IMR-90 (cell line): ENCODE results near the gene ZC3H4. TPM values are rescaled to one million over a fixed set of nuclear protein-coding genes. Genes with fewer than 3 reads are reported as not detected.

ENCODE experiments used
- ATAC-seq: fragments of 200-7000 bp; cut with Tn5 transposase; 2 replicates; pipeline ENCODE4 v1.9.1; 2020; ENCODE audit warnings: low read depth, mild to moderate bottlenecking, moderate library complexity
- BruUV-seq: library from RNA; stranded (reverse); fragments of 400-500 nt; replicated peaks from 2 replicates; lab custom pipeline; 2021; lab: Mats Ljungman, UMichigan
- CTCF ChIA-PET: fragments of 300-600 bp; formaldehyde crosslinking; extraction: SDS; loops from one replicate; lab custom pipeline; 2021; ENCODE audit warnings: antibody characterized with exemption; lab: Yijun Ruan, JAX
- POLR2A ChIA-PET: fragments of 300-600 bp; sonication (Branson Sonifier 250); formaldehyde crosslinking; loops from one replicate; lab custom pipeline; 2022; ENCODE audit warnings: antibody characterized with exemption; ENCODE audit not compliant: unreplicated experiment; lab: Charles Lee
- DNase-seq: peaks from one replicate; pipeline ENCODE4 v3.0.0; 2013
- H2AFZ ChIP-seq: replicated peaks from 2 replicates; pipeline ENCODE3; 2013; ENCODE audit warnings: low read length, mild to moderate bottlenecking; ENCODE audit not compliant: poor library complexity
- H2AK5ac ChIP-seq: 2 replicates; pipeline ENCODE4 v1.6.1; 2013; ENCODE audit warnings: low read depth, low read length, inconsistent platforms
- H2AK9ac ChIP-seq: replicated peaks from 2 replicates; pipeline ENCODE3; 2013; ENCODE audit warnings: mild to moderate bottlenecking, low read depth, low read length, moderate library complexity; ENCODE audit not compliant: poor library complexity
- H2BK120ac ChIP-seq: 2 replicates; pipeline ENCODE4 v1.6.1; 2013; ENCODE audit warnings: low read depth, low read length, inconsistent platforms
- H2BK15ac ChIP-seq: 3 replicates; pipeline ENCODE4 v1.6.1; 2013; ENCODE audit warnings: low read depth, low read length, inconsistent platforms
- H2BK20ac ChIP-seq: 2 replicates; pipeline ENCODE4 v1.6.1; 2013; ENCODE audit warnings: low read depth, mild to moderate bottlenecking, inconsistent platforms, low read length, moderate library complexity
- H2BK5ac ChIP-seq: 2 replicates; pipeline ENCODE4 v1.6.1; 2013; ENCODE audit warnings: mild to moderate bottlenecking, low read depth, low read length, inconsistent platforms; ENCODE audit not compliant: poor library complexity, severe bottlenecking
- H3K14ac ChIP-seq: replicated peaks from 2 replicates; pipeline ENCODE4 v1.6.1; 2013; ENCODE audit warnings: low read depth, low read length, inconsistent platforms
- H3K18ac ChIP-seq: 2 replicates; pipeline ENCODE4 v1.6.1; 2013; ENCODE audit warnings: low read depth, low read length, control low read depth
- H3K23ac ChIP-seq: 2 replicates; pipeline ENCODE4 v1.6.1; 2013; ENCODE audit warnings: low read depth, low read length, inconsistent platforms
- H3K27ac ChIP-seq: 2 replicates; pipeline ENCODE4 v1.5.1; 2013; ENCODE audit warnings: mild to moderate bottlenecking, control low read depth, low read length; ENCODE audit not compliant: insufficient read depth
- H3K27me3 ChIP-seq: 2 replicates; pipeline ENCODE4 v1.6.1; 2013; ENCODE audit warnings: low read length; ENCODE audit not compliant: control insufficient read depth, insufficient read depth
- H3K36me3 ChIP-seq: 2 replicates; pipeline ENCODE4 v1.6.1; 2013; ENCODE audit warnings: low read length, mixed read lengths; ENCODE audit not compliant: control insufficient read depth, insufficient read depth
- H3K4ac ChIP-seq: 2 replicates; pipeline ENCODE4 v1.6.1; 2013; ENCODE audit warnings: low read depth, low read length, inconsistent platforms
- H3K4me1 ChIP-seq: 2 replicates; pipeline ENCODE4 v1.6.1; 2013; ENCODE audit warnings: low read length, mixed read lengths; ENCODE audit not compliant: control insufficient read depth, insufficient read depth
- H3K4me2 ChIP-seq: 2 replicates; pipeline ENCODE4 v1.6.1; 2013; ENCODE audit warnings: low read depth, mild to moderate bottlenecking, control low read depth, low read length, moderate library complexity
- H3K4me3 ChIP-seq: 2 replicates; pipeline ENCODE4 v1.5.1; 2013; ENCODE audit warnings: low read depth, mild to moderate bottlenecking, control low read depth, low read length, moderate library complexity; ENCODE audit not compliant: insufficient read depth
- H3K56ac ChIP-seq: 2 replicates; pipeline ENCODE4 v1.6.1; 2013; ENCODE audit warnings: low read length, inconsistent platforms; ENCODE audit not compliant: insufficient read depth; ENCODE audit errors: extremely low read depth
- H3K79me1 ChIP-seq, 2 experiments: 2 replicates each; pipeline ENCODE4 v1.6.1; 2013; ENCODE audit warnings: low read length in 2 of 2, inconsistent platforms in 1 of 2, low read depth in 1 of 2
- H3K9ac ChIP-seq: 2 replicates; pipeline ENCODE4 v1.6.1; 2013; ENCODE audit warnings: low read depth, low read length, control low read depth
- H3K9me1 ChIP-seq: 2 replicates; pipeline ENCODE4 v1.6.1; 2013; ENCODE audit warnings: low read length, inconsistent platforms; ENCODE audit not compliant: insufficient read depth
- H3K9me3 ChIP-seq: 2 replicates; pipeline ENCODE4 v1.6.1; 2013; ENCODE audit warnings: low read length; ENCODE audit not compliant: control insufficient read depth, insufficient read depth
- H4K20me1 ChIP-seq: 2 replicates; pipeline ENCODE4 v1.6.1; 2013; ENCODE audit warnings: low read length, inconsistent platforms; ENCODE audit not compliant: insufficient read depth
- H4K5ac ChIP-seq: 2 replicates; pipeline ENCODE4 v1.6.1; 2013; ENCODE audit warnings: mild to moderate bottlenecking, low read depth, low read length, control low read depth
- H4K8ac ChIP-seq, 2 experiments: 2 replicates each; pipeline ENCODE4 v1.6.1; 2013; ENCODE audit warnings: low read depth in 2 of 2, low read length in 2 of 2, control low read depth in 1 of 2, inconsistent platforms in 1 of 2
- H4K91ac ChIP-seq: 2 replicates; pipeline ENCODE4 v1.6.1; 2013; ENCODE audit warnings: low read depth, low read length, inconsistent platforms; ENCODE audit not compliant: insufficient read depth
- CEBPB ChIP-seq: IDR thresholded peaks from 2 replicates; pipeline ENCODE4 v1.6.1; 2012; ENCODE audit warnings: low read depth, low read length, improper control_type of control experiment
- CTCF ChIP-seq: conservative IDR thresholded peaks from 2 replicates; pipeline ENCODE4 v1.5.1; 2012; ENCODE audit warnings: mild to moderate bottlenecking, low read depth, low read length, improper control_type of control experiment
- MAZ ChIP-seq: IDR thresholded peaks from 2 replicates; pipeline ENCODE4 v1.6.1; 2012; ENCODE audit warnings: low read depth, mild to moderate bottlenecking, low read length, improper control_type of control experiment, moderate library complexity, borderline replicate concordance
- WGBS, 2 experiments: methylation state at CpG; one replicate each; pipeline versions ENCODE4 v1.1.5 to v1.1.7; 2013; ENCODE audit warnings: missing lambda C conversion rate in 2 of 2; ENCODE audit not compliant: insufficient read length in 1 of 2; ENCODE audit errors: extremely low coverage in 2 of 2; 5-methylcytosine and 5-hydroxymethylcytosine counted together
- dilution Hi-C: fragments of 300-500 bp; cut with HindIII; formaldehyde crosslinking; loops from one replicate; pipeline ENCODE4 v1.14.3; 2018; ENCODE audit warnings: low sequenced_read_pairs; ENCODE audit not compliant: unreplicated experiment
- in situ Hi-C: fragments of 300-500 bp; cut with MboI; formaldehyde crosslinking; loops from 3 replicates; pipeline ENCODE4 v1.14.3; 2019; ENCODE audit warnings: low sequenced_read_pairs, inconsistent platforms, mixed read lengths
- intact Hi-C: fragments of 100-400 bp; cut with micrococcal nuclease; formaldehyde crosslinking; loops from 2 replicates; pipeline ENCODE4 v1.10.0; 2022
- polyA plus RNA-seq, 3 experiments: library from polyadenylated mRNA; depleted of rRNA; stranded (reverse); fragments of >200 nt; gene quantifications; 2 replicates each; pipeline ENCODE4 v1.2.3, GENCODE V29; 2012; ENCODE audit warnings: low replicate concordance in 1 of 3
- total RNA-seq: library from RNA; depleted of rRNA; stranded (reverse); fragments of >200 nt; gene quantifications from 2 replicates; pipeline ENCODE4 v1.2.3, GENCODE V29; 2012

ZC3H4 gene
- total and polyA plus RNA-seq, 2 of the 4 experiments (the other 2 are of a cell fraction) = 3.9 to 8.9 TPM

- ChIA-PET CTCF (no interaction called here), POLR2A (no interaction called here)
- Histone ChIP-seq H3K23ac (no peak overlapping the region), H4K8ac (no peak overlapping the region), H3K9me3 (no peaks in the 10 kb centered on the region), H2AFZ (no peak overlapping the region), H3K27me3 (no peaks in the 10 kb centered on the region), H3K4me3 (no peak overlapping the region), H3K4ac (no peak overlapping the region), H3K9me1 (peaks cover 32% of the 10 kb centered on the region), H4K5ac (no peak overlapping the region), H3K4me2 (no peak overlapping the region), H4K20me1 (peaks cover 84% of the 10 kb centered on the region), H3K79me1 (peaks cover 35 to 91% of the 10 kb centered on the region in 2 experiments), H2AK9ac (no peak overlapping the region), H3K56ac (no peak overlapping the region), H4K91ac (no peak overlapping the region), H3K14ac (no peak overlapping the region), H2BK20ac (no peak overlapping the region), H3K18ac (no peak overlapping the region), H3K9ac (no peak overlapping the region), H2AK5ac (no peak overlapping the region), H2BK120ac (no peak overlapping the region), H2BK15ac (no peak overlapping the region), H3K27ac (no peak overlapping the region), H2BK5ac (no peak overlapping the region), H3K36me3 (peaks cover 13% of the 10 kb centered on the region), H3K4me1 (peaks cover 7% of the 10 kb centered on the region)
- no peak for ATAC-seq
- no CpG with 5 or more reads among the region's 6 CpGs for WGBS, 2 experiments
- no peak for DNase-seq
- no TSS peak for BruUV-seq
- dilution Hi-C loops (no loop called here), in situ Hi-C loops (no loop called here), intact Hi-C loops (no loop called here)
- TF ChIP-seq CEBPB (no peak), CTCF (no peak), MAZ (no peak)
Measured at GRCh38 chr19:47098608-47099007, 15.0 kb downstream of the ZC3H4 start.
